SK-N-SH (cell line): Measurements from ENCODE around the gene CYP1B1. TPM values are rescaled to one million over a fixed set of nuclear protein-coding genes. Genes with fewer than 3 reads are reported as not detected.

Experiments used
- CTCF ChIA-PET: fragments of 300-600, 350-600 bp; formaldehyde crosslinking; extraction: SDS; loops from one replicate; lab custom pipeline; 2021; lab: Yijun Ruan, JAX
- POLR2A ChIA-PET: fragments of 350-600 bp; sonication (Branson Sonifier 250); formaldehyde crosslinking; extraction: SDS; loops from one replicate; lab custom pipeline; 2020; ENCODE audit warnings: antibody characterized with exemption, inconsistent platforms; lab: Yijun Ruan, JAX
- DNase-seq: peaks from one replicate; pipeline ENCODE4 v3.0.0; 2012
- H2AFZ ChIP-seq: fragments of 200-600 bp; sonication (generic); 2 replicates; pipeline ENCODE4 v1.8.1; 2016; ENCODE audit warnings: antibody characterized with exemption, mild to moderate bottlenecking, low read depth
- H3F3A ChIP-seq: fragments of 200-600 bp; sonication (generic); replicated peaks from 2 replicates; pipeline ENCODE3; 2016; ENCODE audit warnings: antibody characterized with exemption, mild to moderate bottlenecking; ENCODE audit not compliant: insufficient read depth
- H3K27ac ChIP-seq, 2 experiments: fragments of 200-500 bp in 1 of 2; fragments of 200-600 bp in 1 of 2; sonication (Bioruptor generic) in 1 of 2; sonication (generic), shearing (Covaris generic) in 1 of 2; 2 replicates each; pipeline versions ENCODE4 v1.5.1 to v1.6.1; 2014 to 2016; ENCODE audit warnings: low read depth in 2 of 2, inconsistent platforms in 1 of 2, low read length in 1 of 2, mild to moderate bottlenecking in 1 of 2, mixed read lengths in 1 of 2
- H3K27me3 ChIP-seq: fragments of 200-600 bp; sonication (generic), shearing (Covaris generic); 2 replicates; pipeline ENCODE4 v1.6.1; 2016; ENCODE audit warnings: mixed run types; ENCODE audit not compliant: insufficient read depth
- H3K36me3 ChIP-seq, 2 experiments: fragments of 200-500 bp in 1 of 2; fragments of 200-600 bp in 1 of 2; sonication (Bioruptor generic) in 1 of 2; sonication (generic) in 1 of 2; replicated peaks in 1 of 2; 2 replicates each; pipeline versions ENCODE3 to v1.5.1; 2014 to 2016; ENCODE audit warnings: low read length in 1 of 2, mild to moderate bottlenecking in 1 of 2; ENCODE audit not compliant: insufficient read depth in 2 of 2, control insufficient read depth in 1 of 2
- H3K4me1 ChIP-seq, 2 experiments: fragments of 200-500 bp in 1 of 2; fragments of 200-600 bp in 1 of 2; sonication (Bioruptor generic) in 1 of 2; sonication (generic), shearing (Covaris generic) in 1 of 2; 2 replicates each; pipeline versions ENCODE4 v1.5.1 to v1.6.1; 2014 to 2016; ENCODE audit warnings: low read depth in 1 of 2, low read length in 1 of 2, mixed run types in 1 of 2; ENCODE audit not compliant: insufficient read depth in 2 of 2, control insufficient read depth in 1 of 2
- H3K4me2 ChIP-seq: fragments of 200-600 bp; sonication (generic), shearing (Covaris generic); 2 replicates; pipeline ENCODE4 v1.6.1; 2017; ENCODE audit warnings: mixed run types
- H3K4me3 ChIP-seq, 2 experiments: fragments of 200-500 bp in 1 of 2; fragments of 200-600 bp in 1 of 2; sonication (Bioruptor generic) in 1 of 2; sonication (generic), shearing (Covaris generic) in 1 of 2; 2 replicates each; pipeline versions ENCODE4 v1.5.1 to v1.8.1; 2014 to 2016; ENCODE audit warnings: low read depth in 2 of 2, inconsistent platforms in 1 of 2, low read length in 1 of 2, mild to moderate bottlenecking in 1 of 2, mixed read lengths in 1 of 2, moderate library complexity in 1 of 2
- H3K79me2 ChIP-seq: fragments of 200-600 bp; sonication (generic); 2 replicates; pipeline ENCODE4 v1.8.1; 2017; ENCODE audit warnings: mild to moderate bottlenecking; ENCODE audit not compliant: insufficient read depth
- H3K9ac ChIP-seq: fragments of 200-600 bp; sonication (generic); 2 replicates; pipeline ENCODE4 v1.6.1; 2017; ENCODE audit warnings: mixed run types
- H3K9me2 ChIP-seq: fragments of 200-600 bp; sonication (generic); 2 replicates; pipeline ENCODE4 v1.6.1; 2017; ENCODE audit warnings: mixed run types
- H3K9me3 ChIP-seq: fragments of 200-600 bp; sonication (generic); 2 replicates; pipeline ENCODE4 v1.6.1; 2017; ENCODE audit warnings: mixed run types, mild to moderate bottlenecking, moderate library complexity
- H4K20me1 ChIP-seq: fragments of 200-600 bp; sonication (generic); 2 replicates; pipeline ENCODE4 v1.6.1; 2017; ENCODE audit warnings: mild to moderate bottlenecking, mixed run types; ENCODE audit not compliant: insufficient read depth
- CHD2 ChIP-seq: fragments of 150-350 bp; IDR thresholded peaks from 2 replicates; pipeline ENCODE4 v1.6.1; 2018; ENCODE audit warnings: low read length; ENCODE audit not compliant: partially characterized antibody
- ELF1 ChIP-seq: IDR thresholded peaks from 2 replicates; pipeline ENCODE4 v1.4.0; 2012
- EP300 ChIP-seq, 2 experiments: IDR thresholded peaks; 2 replicates each; pipeline versions ENCODE4 v1.4.0 to v1.6.1; 2012; ENCODE audit warnings: borderline replicate concordance in 1 of 2, low read depth in 1 of 2, low read length in 1 of 2
- EZH2phosphoT487 ChIP-seq: fragments of 200-600 bp; sonication (generic); IDR thresholded peaks from 2 replicates; pipeline ENCODE4 v1.6.1; 2017; ENCODE audit warnings: low read depth, mixed run types, mild to moderate bottlenecking, antibody characterized with exemption, moderate library complexity, borderline replicate concordance
- FOXM1 ChIP-seq: IDR thresholded peaks from 2 replicates; pipeline ENCODE4 v1.4.0; 2012; ENCODE audit warnings: low read depth, mild to moderate bottlenecking
- GABPA ChIP-seq: IDR thresholded peaks from 2 replicates; pipeline ENCODE4 v1.4.0; 2012; ENCODE audit warnings: low read depth, mild to moderate bottlenecking
- GATA2 ChIP-seq: sonication (generic); formaldehyde crosslinking; IDR thresholded peaks from 2 replicates; pipeline ENCODE4 v1.5.0; 2020; ENCODE audit warnings: mild to moderate bottlenecking, missing genetic modification reagents
- JUND ChIP-seq: IDR thresholded peaks from 2 replicates; pipeline ENCODE4 v1.4.0; 2012
- MAX ChIP-seq: IDR thresholded peaks from 2 replicates; pipeline ENCODE4 v1.4.0; 2012; ENCODE audit warnings: low read depth
- MEF2A ChIP-seq: IDR thresholded peaks from 2 replicates; pipeline ENCODE4 v1.4.0; 2012; ENCODE audit warnings: low read depth, borderline replicate concordance
- MXI1 ChIP-seq: IDR thresholded peaks from 2 replicates; pipeline ENCODE4 v1.6.1; 2012; ENCODE audit warnings: mild to moderate bottlenecking, low read depth, low read length, improper control_type of control experiment
- NFIC ChIP-seq: IDR thresholded peaks from 2 replicates; pipeline ENCODE4 v1.4.0; 2012; ENCODE audit warnings: borderline replicate concordance
- NRF1 ChIP-seq: IDR thresholded peaks from 2 replicates; pipeline ENCODE4 v1.6.1; 2012; ENCODE audit warnings: low read depth, mild to moderate bottlenecking, low read length
- POLR2AphosphoS5 ChIP-seq: IDR thresholded peaks from 2 replicates; pipeline ENCODE4 v1.6.1; 2012; ENCODE audit warnings: low read depth, low read length
- RCOR1 ChIP-seq: fragments of 150-350 bp; IDR thresholded peaks from 2 replicates; pipeline ENCODE4 v1.6.1; 2017; ENCODE audit warnings: antibody characterized with exemption, low read length
- RFX5 ChIP-seq: IDR thresholded peaks from 2 replicates; pipeline ENCODE4 v1.6.1; 2012; ENCODE audit warnings: mild to moderate bottlenecking, improper control_type of control experiment, low read length
- RXRA ChIP-seq: IDR thresholded peaks from 2 replicates; pipeline ENCODE4 v1.4.0; 2012; ENCODE audit warnings: low read depth, mild to moderate bottlenecking, borderline replicate concordance
- SIN3A ChIP-seq: IDR thresholded peaks from 2 replicates; pipeline ENCODE4 v1.6.1; 2012; ENCODE audit warnings: low read depth, mild to moderate bottlenecking, low read length, moderate library complexity, borderline replicate concordance
- SMC3 ChIP-seq: IDR thresholded peaks from 2 replicates; pipeline ENCODE4 v1.6.1; 2012; ENCODE audit warnings: low read depth, low read length, improper control_type of control experiment
- TAF1 ChIP-seq: IDR thresholded peaks from 2 replicates; pipeline ENCODE4 v1.6.1; 2012; ENCODE audit warnings: low read depth, mild to moderate bottlenecking, low read length, moderate library complexity, borderline replicate concordance
- TCF12 ChIP-seq: IDR thresholded peaks from 2 replicates; pipeline ENCODE4 v1.4.0; 2012
- TEAD4 ChIP-seq: IDR thresholded peaks from 2 replicates; pipeline ENCODE4 v1.4.0; 2012; ENCODE audit warnings: mild to moderate bottlenecking, borderline replicate concordance; ENCODE audit not compliant: insufficient read depth
- YY1 ChIP-seq: IDR thresholded peaks from 2 replicates; pipeline ENCODE4 v1.4.0; 2012; ENCODE audit warnings: low read depth, mild to moderate bottlenecking
- ZBTB33 ChIP-seq: IDR thresholded peaks from 2 replicates; pipeline ENCODE4 v1.4.0; 2012; ENCODE audit warnings: low read depth, borderline replicate concordance
- WGBS: methylation state at CpG from one replicate; pipeline ENCODE4 v1.1.6; 2017; ENCODE audit warnings: low lambda C conversion rate; 5-methylcytosine and 5-hydroxymethylcytosine counted together
- polyA plus RNA-seq, 3 experiments: library from polyadenylated mRNA; depleted of rRNA; stranded (reverse); fragments of >200 nt; gene quantifications; 2 replicates each; pipeline ENCODE4 v1.2.3, GENCODE V29; 2012
- TF ChIP-seq, protein P1 (sequence below): fragments of 150-350 bp; IDR thresholded peaks from 2 replicates; pipeline ENCODE4 v1.6.1; 2016; ENCODE audit warnings: mild to moderate bottlenecking, low read depth, low read length
- TF ChIP-seq, protein P2 (sequence below): IDR thresholded peaks from 2 replicates; pipeline ENCODE4; 2012
- TF ChIP-seq, protein P3 (sequence below): fragments of 150-350 bp; IDR thresholded peaks from 2 replicates; pipeline ENCODE4 v1.6.1; 2017; ENCODE audit warnings: antibody characterized with exemption, low read length, low read depth, borderline replicate concordance

CYP1B1 gene
- polyA plus RNA-seq, 1 of the 3 experiments (the other 2 are of a cell fraction): 0.20 TPM

- no peaks in the 10 kb centered on the region for H3F3A ChIP-seq
- peak overlapping the region; percentile 52; the same call in 1 of the 2 replicates for H3K9ac ChIP-seq
- H3K4me1 ChIP-seq: peaks cover 0 to 13% of the 10 kb centered on the region in 2 experiments; a peak in 1 of 4 replicates
- no peaks in the 10 kb centered on the region for H4K20me1 ChIP-seq
- H3K27me3 ChIP-seq: no peaks in the 10 kb centered on the region; the same call in 1 of the 2 replicates
- CTCF ChIA-PET: interaction anchor here (0.6 to 7.4 kb wide), 89 partner anchors 9 to 1033 kb away, joined by 3 to 157 read pairs (median 6); partner anchors contain the start of genes ATL2 and RMDN2
- no peaks in the 10 kb centered on the region for H3K9me3 ChIP-seq
- under 1% methylated on average over 48 of the region's 76 CpGs for WGBS
- H3K4me2 ChIP-seq: peak overlapping the region; percentile 97
- H2AFZ ChIP-seq: peak overlapping the region; percentile 96
- DNase-seq: peak; percentile 98
- no peaks in the 10 kb centered on the region for H3K79me2 ChIP-seq
- no peaks in the 10 kb centered on the region for H3K9me2 ChIP-seq
- H3K36me3 ChIP-seq: no peaks in the 10 kb centered on the region
- POLR2A ChIA-PET: interaction anchor here (0.9 to 2.6 kb wide), 15 partner anchors 9 to 674 kb away, joined by 3 to 32 read pairs (median 7); partner anchors contain the start of genes RMDN2 and SRSF7
- peak overlapping the region; percentile 68 to 70 for H3K4me3 ChIP-seq
- peak overlapping the region in 1 of 2 experiments; percentile 88; a peak in 2 of 4 replicates for H3K27ac ChIP-seq
- TF ChIP-seq POLR2AphosphoS5 (no peak), GABPA (no peak), MAX (peak; percentile 60; the same call in 1 of the 2 replicates), FOXM1 (no peak; the same call in 1 of the 2 replicates), ELF1 (no peak), NRF1 (peak; percentile 26; the same call in 1 of the 2 replicates), EZH2phosphoT487 (no peak), ZBTB33 (no peak), JUND (no peak), RFX5 (no peak), MXI1 (0 out of 2 replicates have a peak, but pooled peaks have one; percentile 26), SMC3 (peak; percentile 35; the same call in 1 of the 2 replicates), RCOR1 (0 out of 2 replicates have a peak, but pooled peaks have one; percentile 4), SIN3A (peak; percentile 19; the same call in 1 of the 2 replicates), CHD2 (peak; percentile 12), RXRA (0 out of 2 replicates have a peak, but pooled peaks have one; percentile 5), EP300 (IDR thresholded peaks at IDR 0.05; ENCODE audit: borderline replicate concordance in 1 of 2, low read depth in 1 of 2, low read length in 1 of 2) (0 out of 4 replicates have a peak, but pooled peaks of 1 of the 2 experiments have one; percentile 3), YY1 (0 out of 2 replicates have a peak, but pooled peaks have one; percentile 30), NFIC (peak; percentile 66), TCF12 (no peak), MEF2A (no peak), TAF1 (no peak), TEAD4 (no peak), GATA2 (CRISPR knock-in tag) (no peak; the same call in 1 of the 2 replicates)
- TF ChIP-seq, protein P1, sequence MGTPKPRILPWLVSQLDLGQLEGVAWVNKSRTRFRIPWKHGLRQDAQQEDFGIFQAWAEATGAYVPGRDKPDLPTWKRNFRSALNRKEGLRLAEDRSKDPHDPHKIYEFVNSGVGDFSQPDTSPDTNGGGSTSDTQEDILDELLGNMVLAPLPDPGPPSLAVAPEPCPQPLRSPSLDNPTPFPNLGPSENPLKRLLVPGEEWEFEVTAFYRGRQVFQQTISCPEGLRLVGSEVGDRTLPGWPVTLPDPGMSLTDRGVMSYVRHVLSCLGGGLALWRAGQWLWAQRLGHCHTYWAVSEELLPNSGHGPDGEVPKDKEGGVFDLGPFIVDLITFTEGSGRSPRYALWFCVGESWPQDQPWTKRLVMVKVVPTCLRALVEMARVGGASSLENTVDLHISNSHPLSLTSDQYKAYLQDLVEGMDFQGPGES: no peak
- TF ChIP-seq, protein P2, sequence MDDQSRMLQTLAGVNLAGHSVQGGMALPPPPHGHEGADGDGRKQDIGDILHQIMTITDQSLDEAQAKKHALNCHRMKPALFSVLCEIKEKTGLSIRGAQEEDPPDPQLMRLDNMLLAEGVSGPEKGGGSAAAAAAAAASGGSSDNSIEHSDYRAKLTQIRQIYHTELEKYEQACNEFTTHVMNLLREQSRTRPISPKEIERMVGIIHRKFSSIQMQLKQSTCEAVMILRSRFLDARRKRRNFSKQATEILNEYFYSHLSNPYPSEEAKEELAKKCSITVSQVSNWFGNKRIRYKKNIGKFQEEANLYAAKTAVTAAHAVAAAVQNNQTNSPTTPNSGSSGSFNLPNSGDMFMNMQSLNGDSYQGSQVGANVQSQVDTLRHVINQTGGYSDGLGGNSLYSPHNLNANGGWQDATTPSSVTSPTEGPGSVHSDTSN: no peak
- TF ChIP-seq, protein P3, sequence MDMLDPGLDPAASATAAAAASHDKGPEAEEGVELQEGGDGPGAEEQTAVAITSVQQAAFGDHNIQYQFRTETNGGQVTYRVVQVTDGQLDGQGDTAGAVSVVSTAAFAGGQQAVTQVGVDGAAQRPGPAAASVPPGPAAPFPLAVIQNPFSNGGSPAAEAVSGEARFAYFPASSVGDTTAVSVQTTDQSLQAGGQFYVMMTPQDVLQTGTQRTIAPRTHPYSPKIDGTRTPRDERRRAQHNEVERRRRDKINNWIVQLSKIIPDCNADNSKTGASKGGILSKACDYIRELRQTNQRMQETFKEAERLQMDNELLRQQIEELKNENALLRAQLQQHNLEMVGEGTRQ: no peak
These were observed 919 bp upstream of the CYP1B1 start for GRCh38 chr2:38076710-38077430.
